Activated CD4-positive, CD25-positive, alpha-beta regulatory T cell (primary cell): ENCODE data around the gene MYH9.

Experiments
- DNase-seq, 4 experiments: peaks; one replicate each; lab custom pipeline; 2025; lab: John Stamatoyannopoulos, UW

The MYH9 gene

DNA sequence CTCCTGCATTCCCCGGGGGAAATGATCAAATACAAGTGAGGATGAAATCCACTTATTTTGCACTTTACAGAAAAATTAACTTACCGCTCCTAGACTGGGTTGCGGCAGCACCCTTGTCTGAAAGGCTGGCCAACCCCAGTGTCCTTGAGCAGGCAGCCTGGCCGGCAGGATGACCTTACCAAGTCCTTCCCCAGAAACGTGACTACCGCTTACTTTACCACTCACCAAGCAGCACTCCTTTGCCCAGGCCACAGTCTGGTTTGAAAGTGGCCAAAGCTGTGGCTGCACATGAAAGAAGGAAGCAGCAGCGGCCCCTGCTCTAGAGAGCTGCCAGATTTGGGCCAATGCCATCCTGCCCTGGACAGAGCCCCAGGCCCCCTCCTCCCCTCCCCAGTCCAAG is 20.3 kb downstream of the MYH9 start:
- no peak for DNase-seq

DNA sequence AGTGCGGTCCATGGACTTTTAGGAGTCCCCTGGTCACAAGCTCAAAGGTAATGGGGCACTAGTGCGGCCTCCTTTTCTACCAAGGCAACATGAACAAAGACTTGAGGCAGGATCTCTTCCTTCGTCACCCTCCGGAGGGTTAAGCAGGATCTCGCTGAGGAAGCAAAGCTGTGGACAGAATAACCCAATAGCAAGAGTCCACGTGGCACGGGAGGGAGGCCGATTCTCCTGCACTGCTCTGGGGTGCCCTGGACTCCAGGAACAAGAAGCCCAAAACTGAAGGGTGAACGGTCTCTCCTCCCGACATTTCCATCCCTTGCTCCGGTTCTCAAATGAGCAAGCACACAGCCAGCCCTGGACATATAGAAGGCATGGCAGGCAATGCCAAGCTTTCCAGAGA is 20.7 kb downstream of the MYH9 start:
- no peak for DNase-seq

DNA sequence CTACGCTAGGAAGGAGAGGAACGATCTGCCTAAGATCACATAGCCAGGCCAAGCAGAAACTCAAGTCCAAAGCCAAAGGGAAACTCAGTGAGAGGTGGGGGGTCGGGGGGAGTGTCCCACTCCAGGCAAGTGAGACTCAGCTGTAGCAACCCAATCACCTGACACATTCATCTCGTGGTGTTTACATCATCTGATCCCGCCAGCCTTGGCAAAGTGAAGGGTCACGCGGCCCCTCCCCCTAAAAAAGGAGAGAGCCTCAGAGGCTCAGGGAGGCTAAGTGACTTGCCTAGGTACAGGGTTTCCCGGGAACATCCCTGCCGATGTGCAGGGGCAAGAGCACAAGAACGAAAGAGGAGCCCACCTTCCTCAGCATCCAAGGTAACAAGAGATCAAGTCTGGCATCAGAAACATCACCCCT is 21.5 kb downstream of the MYH9 start:
- no peak for DNase-seq

DNA sequence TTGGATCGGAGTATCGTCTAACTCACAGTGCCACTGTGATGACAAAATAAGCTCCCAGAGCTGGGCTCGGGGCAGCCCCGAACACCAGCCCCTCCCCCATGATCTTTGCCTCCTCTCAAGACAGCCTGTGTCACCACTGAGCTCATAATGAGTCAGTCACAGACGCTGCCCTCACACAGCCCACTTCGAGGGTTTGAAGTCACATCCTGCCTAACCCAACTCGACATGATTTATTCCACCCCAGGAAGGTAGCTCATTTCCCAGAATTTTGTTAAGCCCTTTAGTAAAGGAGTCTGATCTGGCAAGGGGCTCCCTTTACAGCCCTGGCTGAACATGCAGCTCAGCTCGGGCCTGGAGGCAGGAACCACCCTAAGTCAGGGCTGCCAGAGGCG is 22.8 kb downstream of the MYH9 start:
- peak; percentile 64 to 74 (median 68) for DNase-seq

DNA sequence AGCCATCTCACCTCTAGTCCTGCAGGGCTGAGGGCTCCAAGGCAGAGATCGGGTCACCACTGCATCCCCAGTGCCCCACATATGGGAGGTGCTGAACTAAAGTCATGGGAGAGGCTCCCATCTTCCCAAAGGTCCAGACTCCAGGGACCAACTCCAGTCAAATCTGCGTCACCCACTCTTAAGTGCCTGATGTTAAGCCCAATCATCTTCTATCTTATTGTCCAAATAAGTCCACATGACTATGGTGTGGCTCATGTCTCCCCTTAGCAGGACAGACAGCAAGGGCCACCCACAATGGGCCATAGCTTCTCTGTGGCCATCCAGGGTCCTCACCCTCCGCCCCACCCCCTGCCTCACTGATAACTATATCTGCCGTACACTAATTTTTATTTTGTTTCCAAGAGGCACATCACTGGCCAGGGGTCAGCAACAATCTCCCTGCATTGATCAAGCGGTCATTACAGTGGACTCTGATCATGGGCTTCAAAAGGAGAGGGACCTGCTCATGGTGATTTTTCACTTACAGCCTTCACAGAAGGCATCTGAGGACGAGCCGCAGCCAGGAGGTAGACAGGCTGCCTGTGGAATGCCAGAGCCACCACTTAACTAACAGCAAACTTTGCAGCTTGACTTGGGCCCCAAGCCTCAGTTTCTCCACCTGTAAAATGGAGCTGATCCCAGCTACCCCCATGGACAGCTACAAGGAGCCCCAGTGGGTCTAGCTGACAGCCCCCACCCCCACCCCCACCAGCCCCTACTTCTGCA is 23.3 kb downstream of the MYH9 start:
- no peak for DNase-seq

DNA sequence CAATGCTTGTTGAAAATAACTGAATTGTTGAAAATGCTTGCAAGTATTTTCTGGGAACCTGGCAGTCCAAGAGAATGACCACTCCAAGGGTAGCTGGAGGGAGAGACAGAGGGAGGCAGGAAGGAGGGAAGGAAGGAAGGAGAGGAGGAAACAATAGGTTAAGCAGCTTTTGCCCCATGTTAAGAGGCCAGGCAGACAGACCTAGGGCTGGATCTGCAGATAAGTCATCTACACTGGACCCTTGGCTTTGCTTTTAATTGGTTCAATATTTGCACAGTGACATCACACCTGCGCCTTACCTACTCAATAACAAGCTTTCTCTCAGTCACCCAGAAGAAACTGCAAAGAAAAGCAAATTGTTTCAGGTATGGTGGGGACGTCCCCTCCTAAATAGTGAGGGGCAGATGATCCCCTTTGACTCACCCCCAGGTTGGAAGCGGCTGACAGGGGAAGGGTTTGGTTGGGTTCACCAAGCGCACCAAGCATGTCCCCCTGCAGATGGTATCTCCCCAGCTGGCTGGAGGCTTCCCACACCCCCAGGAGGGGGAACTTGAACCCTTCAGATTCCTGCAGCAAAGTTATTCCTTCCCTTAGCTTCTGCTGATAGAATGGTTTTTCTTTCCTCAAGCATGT is 24.3 kb downstream of the MYH9 start:
- DNase-seq = no peak

DNA sequence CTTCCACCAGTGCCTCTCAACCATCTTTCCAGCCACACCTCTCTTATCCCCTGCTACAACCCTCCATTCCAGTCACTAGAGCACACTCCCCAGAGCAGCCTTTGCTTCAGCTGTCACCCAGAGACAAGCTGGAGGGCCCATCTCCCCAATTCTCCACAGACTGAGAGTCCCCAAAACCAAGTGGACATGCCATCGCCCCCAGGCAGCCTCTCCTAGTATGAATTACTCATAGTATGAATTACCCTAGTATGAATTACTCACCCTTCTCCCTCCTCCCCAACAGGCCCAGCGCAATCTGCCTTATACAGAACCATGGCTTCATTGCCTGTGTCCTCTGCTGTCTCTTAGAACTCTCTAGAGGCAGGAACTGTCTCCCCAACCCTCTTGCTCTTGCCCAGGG is 24.8 kb downstream of the MYH9 start:
- no peak for DNase-seq

DNA sequence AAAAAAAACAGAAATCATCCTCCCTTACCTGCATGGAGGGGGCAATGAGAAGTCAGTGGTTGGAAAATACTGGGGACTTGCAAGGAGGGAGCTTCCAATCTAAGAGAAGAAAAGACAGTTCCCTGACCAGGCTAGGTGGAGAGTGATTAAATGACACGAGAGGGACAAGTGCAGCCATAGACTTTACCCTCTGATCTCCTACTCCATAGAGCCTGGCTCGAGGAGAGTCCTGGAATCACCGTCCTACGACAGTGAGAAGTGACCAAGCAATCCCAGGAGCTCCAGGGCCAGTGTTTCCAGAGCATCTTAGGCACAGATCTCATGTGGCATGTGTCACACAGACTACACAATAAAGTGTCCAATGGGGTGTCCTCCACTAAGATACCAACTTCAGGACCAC is 25.7 kb downstream of the MYH9 start:
- DNase-seq = no peak

DNA sequence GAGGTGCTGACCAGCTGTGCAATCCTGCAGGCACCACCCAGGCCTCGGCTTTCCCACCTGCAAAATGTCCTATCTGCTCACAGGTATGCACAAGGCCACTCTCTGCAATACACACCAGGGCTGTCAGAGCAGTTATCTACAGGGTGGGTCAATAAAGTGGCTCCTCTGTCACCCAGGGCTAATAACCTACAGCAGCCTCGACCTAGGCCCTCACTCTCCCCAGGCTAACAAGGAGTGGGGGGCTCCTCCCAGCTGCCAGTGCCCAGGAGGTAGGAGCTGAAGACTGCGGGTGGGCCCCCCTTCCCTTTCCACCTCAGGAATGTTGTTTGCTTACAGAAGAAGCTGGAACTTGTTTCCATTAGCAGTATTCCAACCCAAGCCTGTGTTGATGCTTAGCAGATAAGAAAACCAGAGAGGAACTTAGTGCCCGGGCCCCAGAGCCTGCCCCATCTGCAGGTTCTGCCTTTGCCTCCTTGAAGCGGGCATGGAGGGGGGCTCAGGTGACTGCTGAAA is 26.8 kb downstream of the MYH9 start:
- no peak for DNase-seq

DNA sequence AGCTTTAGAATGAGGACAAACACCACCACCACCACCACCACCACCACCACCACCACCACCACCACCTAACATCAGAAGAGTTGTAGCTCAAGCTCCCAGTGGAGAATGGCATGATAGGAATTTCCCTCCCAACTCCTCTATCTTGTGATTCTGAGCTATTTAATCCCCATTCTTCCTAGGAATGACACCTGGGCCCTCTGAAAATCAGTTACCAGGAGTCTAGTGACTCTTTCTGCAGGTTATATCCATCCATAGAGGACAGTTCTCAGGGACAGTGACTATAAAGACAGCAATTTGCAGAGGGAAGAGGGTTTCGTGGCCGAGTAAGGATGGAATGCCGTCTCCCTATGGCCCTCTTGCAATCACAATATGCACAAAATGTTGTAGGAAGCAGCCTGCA is 27.8 kb downstream of the MYH9 start:
- DNase-seq = no peak

DNA sequence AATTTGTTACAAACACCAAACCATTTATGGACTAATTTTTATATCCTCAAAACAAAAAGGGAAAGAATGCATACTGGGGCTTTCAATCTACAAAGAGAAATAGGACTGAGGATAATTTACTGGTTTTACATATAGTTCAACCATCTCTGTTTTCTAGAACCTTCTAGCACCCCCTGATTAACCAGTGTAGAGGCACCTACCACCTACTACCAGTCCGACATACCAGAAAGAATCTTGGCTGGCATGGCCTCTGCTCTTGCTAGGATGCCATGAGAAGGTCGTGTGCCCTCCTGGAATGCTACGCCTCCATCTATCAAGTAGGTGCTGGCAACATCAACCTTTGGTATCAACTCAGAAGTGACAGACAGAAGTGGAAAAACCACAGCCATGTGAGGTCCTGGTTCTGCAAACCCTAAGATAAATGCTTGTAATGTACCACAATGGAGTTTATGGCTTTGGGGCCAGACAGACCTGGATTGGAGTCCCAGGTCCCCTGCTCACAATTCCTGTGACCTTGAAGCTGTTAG is 28.2 kb downstream of the MYH9 start:
- DNase-seq = no peak

DNA sequence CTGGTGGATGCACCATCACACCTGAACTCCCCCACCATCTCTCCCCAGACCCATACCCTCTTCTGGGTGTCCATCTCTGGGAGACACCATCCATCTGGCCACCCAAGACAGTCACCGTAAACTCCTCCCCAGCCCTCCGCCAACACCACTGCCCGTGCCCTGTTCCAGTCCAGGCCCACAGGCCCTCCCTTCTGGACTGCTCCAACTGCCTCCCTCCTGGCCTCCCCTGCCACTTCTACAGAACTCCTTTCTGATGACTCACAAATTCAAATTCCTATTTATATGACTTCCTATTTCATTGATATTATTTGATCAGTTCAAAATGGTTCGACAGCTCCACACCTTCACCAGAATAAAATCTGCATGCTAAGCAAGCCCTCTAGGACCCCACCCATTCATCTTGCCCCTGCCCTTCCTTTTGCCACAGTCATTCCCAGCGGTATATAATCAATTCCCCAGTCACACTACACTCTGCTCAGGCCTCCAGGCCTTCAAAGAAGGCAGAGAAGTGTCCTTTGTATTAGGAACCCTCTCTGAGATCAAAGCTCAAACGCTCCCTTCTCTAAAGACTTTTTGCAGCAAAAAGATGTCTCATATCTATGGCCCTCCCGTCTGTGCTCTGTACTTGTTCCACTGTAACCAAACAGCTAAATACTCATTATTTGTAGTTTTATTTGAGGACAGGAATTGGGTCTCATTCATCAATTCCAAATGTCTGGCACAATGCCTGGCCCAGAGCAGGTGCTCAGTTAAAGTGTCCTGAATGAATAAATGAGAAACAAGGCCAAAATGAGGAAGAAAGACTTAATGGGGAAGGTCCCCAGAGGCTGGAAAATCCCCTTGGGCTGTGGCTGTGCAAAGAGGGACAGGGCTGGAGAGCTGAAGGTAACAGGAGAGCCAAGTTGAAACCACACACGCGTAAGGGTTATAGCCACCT is 29.0 kb downstream of the MYH9 start:
- no peak for DNase-seq

DNA sequence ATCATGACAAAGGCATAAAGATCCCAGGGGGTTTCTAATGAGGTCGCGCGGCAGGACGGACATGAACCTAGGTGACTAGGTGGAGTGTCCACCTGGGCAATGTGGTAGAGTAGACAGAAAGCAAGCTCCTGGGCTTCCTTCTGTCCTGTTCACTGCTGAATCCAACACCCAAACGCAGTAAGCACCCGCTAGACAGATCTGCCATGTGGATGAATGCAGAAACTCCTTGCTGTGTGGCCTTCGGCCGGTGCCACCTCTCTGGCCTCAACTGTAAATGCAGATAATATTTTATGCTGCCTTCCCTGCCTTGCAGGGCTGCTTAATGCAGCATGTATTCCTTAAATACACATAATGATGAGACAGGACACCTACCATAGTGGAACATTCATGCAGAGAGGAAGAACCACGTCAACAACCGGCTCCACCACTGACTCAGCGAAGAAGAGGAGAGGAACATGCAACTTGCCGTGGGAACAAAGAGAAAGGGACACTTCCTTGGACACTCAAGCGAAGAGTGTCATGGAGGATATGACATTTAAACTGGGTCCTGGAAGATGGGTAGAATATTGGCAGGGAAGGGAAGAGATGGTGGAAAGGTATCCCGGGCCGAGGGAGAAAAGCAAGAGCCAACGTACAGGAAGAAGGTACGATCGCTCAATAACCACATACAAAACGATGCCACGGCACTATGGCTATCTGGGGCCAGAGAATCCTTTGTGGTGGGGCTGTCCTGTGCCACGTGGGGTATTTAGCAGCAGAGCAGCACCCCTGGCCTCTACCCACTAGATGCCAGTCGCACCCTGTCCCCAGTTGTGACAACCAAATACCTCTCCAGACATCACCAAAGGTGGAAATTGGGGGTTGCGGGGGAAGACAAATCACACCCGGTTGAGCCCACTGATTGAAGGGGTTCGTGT is 30.8 kb downstream of the MYH9 start:
- no peak for DNase-seq

DNA sequence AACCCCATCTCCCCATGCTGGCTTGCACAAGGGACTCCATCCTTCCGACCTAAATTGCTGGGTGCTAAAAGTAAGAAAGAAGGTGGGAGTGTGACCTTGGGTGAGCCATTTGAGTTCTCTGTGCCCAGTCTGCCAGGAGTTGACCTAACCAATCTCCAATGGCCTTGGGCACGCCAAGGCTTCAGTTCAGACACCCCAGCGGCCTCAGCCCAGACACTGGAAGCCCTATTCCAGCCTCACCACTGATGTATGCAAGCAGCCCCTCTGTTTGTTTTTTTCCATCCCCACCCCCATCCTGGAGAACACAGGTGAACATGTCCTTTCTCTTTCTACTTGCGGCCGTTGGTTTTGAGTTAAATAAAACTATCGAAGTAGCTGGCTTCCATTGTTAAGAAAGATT is 31.9 kb downstream of the MYH9 start:
- DNase-seq = no peak

DNA sequence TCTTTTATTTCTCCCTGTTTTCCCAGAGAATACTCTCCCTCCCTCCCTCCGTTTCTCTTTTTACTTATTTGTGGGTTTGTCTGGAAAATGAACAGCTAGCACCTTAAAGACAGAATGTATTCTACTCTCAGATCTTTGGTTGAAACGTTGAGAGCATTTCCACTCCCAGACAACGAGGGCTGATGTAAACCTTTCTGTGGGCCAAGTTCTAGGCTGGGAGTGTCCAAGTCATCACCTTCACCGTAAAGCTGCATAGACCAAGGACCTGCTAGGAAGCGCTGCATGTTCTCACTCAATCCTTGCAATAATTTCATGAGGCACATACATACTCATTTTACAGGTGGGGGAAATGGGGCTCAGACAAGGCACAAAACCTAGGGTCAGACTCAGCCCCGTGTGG is 32.4 kb downstream of the MYH9 start:
- DNase-seq = no peak

DNA sequence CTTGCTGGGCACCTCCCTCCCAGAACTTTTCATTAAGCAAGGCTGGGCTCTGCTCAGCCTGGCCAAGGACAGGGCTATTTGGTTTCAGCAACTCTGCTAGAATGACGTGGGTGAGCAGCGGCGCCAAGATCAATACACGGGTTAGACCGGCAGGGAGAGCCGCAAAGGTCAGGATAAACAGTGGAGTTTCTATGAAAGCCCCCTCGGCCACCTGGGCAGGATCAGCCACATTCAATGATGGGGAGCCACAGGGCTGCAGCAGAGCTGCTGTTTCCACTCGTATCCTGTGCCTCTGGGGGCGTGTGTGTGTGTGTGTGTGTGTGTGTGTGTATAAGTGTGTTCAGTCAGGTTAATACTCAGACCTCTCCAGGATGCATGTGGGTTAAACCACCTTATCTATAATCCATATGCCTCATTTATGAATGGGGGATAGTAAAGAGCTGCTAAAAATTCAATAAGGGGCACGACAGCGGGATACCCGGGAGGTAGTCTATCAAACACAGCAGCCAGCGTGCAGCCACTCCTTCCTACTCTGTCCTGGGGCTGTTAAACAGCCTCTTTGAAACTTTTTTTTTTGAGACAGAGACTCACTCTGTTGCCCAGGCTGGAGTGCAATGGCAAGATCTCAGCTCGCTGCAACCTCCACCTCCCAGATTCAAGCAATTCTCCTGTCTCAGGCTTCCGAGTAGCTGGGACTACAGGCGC is 34.8 kb downstream of the MYH9 start:
- DNase-seq = peak in 1 of 4 experiments; percentile 46

DNA sequence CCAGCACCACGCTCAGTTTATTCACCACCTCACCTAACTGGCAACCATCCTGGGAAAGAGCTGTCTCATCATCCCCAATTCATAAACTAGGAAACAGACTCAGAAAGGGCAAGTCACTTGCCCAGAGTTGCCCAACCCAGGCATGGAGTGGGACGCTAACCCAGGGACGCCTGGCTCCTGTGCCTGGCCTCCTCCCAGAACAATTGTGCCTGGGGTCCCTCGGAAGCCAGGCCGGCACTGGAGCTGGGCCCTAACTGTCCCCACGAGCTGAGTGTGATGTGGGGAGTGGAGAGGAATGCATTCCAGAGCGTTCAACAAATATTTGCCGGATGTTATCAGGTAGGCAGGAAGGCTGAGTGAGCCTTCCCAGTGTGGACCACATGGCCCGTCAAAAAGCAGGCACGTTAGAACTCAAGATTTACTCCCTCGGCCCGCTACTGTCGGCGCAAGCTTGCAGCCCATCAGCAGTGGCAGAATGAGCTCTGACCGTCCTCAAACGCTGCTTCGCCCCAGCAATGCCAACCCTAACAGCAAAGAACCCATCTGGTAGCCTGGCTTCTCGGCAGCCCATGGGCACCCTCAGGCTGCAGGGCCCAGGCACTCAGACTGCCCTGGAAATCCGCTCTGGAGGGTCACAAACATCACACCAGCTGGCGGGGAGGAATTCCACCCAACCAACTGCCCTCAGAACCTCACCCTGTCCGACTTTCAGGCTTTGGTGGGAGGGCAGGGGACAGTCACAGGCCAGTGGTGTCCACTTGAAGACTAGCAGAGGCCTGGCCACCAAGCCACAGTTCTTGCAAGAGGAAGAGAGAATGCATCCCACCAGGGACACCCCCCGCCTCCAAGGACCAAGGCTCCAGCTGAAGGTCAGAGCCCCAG is 35.6 kb downstream of the MYH9 start:
- no peak for DNase-seq

DNA sequence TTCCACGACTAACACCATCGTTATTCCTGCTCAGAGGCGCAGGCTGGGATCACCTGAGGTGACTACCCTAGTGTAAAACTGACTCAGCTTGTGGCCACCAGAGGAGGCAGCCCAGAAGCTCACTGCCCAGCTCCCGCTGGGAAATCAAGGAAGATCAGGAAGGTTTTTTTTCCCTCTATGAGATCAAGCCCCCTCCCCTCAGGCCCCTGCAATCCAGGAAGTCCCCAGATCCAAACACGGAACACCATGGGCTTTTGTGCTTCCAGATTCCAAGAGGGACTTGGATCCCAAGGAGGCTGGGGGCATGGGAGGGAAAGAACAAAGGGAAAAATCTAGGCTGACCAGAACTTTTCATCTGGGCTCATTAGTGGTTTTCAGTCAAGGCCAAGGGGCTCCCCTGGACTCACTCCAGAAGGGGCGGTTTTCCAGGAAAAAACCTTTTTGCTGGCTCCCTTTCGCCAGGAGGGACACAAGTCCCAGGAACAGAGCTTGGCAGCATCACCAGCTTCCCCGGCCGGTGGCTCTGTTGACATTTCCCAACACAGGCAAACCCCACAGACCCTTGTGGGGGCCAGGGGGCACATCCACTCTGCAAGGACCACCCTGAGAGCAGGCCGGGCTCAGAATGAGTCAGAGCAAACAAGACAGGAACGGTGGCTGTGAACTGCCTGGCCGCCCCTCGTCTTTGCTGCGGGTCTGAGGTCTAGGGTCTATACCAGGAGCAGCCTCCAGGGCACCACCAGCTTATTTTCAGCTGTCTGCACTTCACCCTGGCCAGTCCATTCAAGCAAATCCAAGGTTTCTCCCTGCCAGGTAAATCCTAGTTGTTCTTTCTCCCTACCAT is 36.8 kb downstream of the MYH9 start:
- DNase-seq = no peak

DNA sequence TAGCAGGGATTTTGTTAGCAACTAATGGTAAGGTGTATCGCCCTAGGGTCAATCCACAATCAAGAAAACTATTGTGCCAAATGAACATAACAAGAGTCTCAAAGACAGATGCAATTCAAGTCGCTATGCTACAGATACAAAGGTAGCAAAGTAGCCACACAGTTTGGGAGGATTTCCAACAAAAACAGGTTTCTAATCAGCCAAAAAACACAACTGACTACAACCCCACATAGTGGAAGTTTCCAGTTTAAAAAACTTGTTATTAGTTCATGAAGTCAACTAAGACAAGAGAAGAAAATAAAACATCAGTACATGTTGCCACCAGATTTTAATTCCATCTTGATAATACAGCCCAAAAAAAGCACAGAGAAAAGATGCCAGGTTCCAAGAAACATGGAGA is 38.0 kb downstream of the MYH9 start:
- DNase-seq = no peak
